LNCaP clone FGC (cell line): ENCODE data around the gene NRXN2.

Experiments used
- DNase-seq: peaks from one replicate; pipeline ENCODE4 v3.0.0-alpha.2; 2011; ENCODE audit warnings: low read depth
- H3K4me3 ChIP-seq: 2 replicates; pipeline ENCODE4 v1.5.1; 2011; ENCODE audit warnings: mild to moderate bottlenecking, low read depth, low read length, control low read depth
- CTCF ChIP-seq: IDR thresholded peaks from 2 replicates; pipeline ENCODE4 v1.5.1; 2012; ENCODE audit warnings: mild to moderate bottlenecking; ENCODE audit not compliant: control insufficient read depth, insufficient read depth; ENCODE audit errors: extremely low read depth

Gene NRXN2

GRCh38 chr11:64734811-64735724, 12.1 kb upstream of the NRXN2 start:
- no peak for TF ChIP-seq CTCF
- H3K4me3 ChIP-seq: no peak overlapping the region
- no peak for DNase-seq

DNA sequence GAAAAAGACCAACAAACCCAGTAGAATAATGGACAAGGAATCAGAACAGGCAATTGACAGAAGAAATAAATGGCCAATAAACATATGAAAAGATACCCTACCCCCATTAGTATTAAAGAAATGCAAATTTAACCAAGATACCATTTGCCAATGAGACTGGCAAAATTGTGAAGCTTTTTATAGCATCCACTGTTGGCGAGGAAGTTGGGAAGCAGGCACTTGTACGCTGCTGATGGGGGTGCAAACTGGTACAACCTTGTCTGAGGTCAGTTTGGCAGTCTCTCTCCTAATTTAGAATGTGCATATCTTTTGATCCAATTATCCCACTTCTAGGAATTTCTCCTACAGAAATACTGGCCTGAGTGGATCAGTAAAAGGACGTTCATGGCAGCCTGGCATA, 8.6 kb upstream of the NRXN2 start:
- H3K4me3 ChIP-seq: no peak overlapping the region
- no peak for DNase-seq
- TF ChIP-seq CTCF: no peak

DNA sequence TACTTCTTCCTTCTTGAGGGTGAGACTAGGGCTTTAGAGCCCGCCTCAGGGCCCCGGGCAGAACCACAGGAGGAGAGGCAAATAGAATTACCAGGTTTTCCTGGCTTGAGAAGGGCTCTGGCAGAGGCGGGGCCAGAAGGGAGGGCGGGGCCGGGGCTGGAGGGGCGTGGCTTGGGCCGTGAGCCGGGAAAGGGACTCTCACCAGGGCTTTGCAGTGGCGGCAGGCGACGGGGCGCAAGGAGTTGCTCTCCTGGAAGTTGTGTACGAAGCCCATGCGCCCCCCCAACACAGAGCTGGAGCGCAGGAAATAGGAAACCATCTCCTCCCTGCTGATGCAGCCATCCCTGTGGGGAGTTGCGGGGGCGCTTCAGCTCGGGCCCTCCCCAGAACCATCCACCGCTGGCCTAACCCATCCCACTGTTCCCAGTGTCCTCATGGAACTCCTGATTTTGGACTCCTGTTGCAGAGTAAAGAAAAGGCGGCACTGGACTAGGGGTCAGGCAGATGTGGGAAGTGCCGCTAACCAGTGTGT, 6.9 kb upstream of the NRXN2 start:
- no peak for DNase-seq
- no peak for TF ChIP-seq CTCF

DNA sequence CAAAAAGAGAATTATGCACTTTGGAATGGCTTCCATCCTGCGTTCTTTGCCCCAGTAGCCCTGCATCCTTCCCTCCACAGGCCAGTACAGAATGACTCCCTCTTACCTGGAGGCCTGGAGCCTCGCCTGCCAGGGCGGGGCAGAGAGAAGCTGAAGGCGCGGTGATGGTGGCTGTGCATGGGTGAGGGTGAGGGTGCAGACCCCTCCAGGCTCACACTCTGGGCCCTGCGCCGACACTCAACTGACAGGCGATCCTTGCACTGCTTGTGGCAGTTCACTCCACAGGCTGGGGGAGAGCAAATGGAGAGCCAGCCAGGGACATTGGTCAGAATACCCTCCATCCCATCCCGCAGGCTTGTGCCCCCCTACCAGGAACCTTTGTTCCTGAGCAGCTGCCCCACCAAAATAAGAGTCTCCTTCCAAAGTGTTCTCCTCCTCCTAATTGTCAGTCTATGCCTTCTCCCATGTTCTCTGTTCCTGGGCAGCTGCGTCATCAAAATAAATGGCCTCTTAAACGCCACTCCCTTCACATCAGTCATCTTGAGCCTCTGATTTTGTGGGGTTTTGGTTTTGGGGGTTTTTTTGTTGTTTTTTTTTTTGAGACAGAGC, 5.9 kb upstream of the NRXN2 start:
- no peak overlapping the region for H3K4me3 ChIP-seq
- DNase-seq: no peak
- no peak for TF ChIP-seq CTCF

More for the DNA sequence above, 6.9 kb upstream of the NRXN2 start:
- H3K4me3 ChIP-seq: no peak overlapping the region

GRCh38 chr11:64726867-64727530, 4.0 kb upstream of the NRXN2 start:
- no peak for TF ChIP-seq CTCF
- DNase-seq: no peak
- H3K4me3 ChIP-seq: no peak overlapping the region

GRCh38 chr11:64726211-64726641, 3.2 kb upstream of the NRXN2 start:
- DNase-seq: no peak
- TF ChIP-seq CTCF: no peak
- H3K4me3 ChIP-seq: no peak overlapping the region
